Kidney epithelial cell (primary cell): ENCODE measurements around the gene PMVK. TPM values are rescaled to one million over a fixed set of nuclear protein-coding genes. Genes with fewer than 3 reads are reported as not detected.

Experiments
- DNase-seq: peaks from one replicate; pipeline ENCODE4 v3.0.0-alpha.2; 2010; ENCODE audit warnings: low read depth
- H3K27me3 ChIP-seq: 2 replicates; pipeline ENCODE4 v1.6.0; 2011; ENCODE audit warnings: low read length; ENCODE audit not compliant: control insufficient read depth, insufficient read depth
- H3K36me3 ChIP-seq: 2 replicates; pipeline ENCODE4 v1.5.1; 2011; ENCODE audit warnings: low read length; ENCODE audit not compliant: control insufficient read depth, insufficient read depth
- H3K4me3 ChIP-seq: 2 replicates; pipeline ENCODE4 v1.5.1; 2011; ENCODE audit warnings: low read depth, mild to moderate bottlenecking, control low read depth, low read length
- CTCF ChIP-seq: IDR thresholded peaks from 2 replicates; pipeline ENCODE4 v1.5.1; 2011; ENCODE audit warnings: mild to moderate bottlenecking, moderate library complexity, low read length, control low read depth, inconsistent platforms; ENCODE audit not compliant: insufficient read depth, poor library complexity, severe bottlenecking
- total RNA-seq: library from RNA; depleted of rRNA; stranded (reverse); fragments of >200 nt; gene quantifications from 2 replicates; pipeline ENCODE4 v1.2.3, GENCODE V29; 2015

The PMVK gene
- total RNA-seq, 1 donor from 2014 or later = 13.6 TPM

GRCh38 chr1:154968731-154969130 is 32.2 kb upstream of the PMVK start:
- peak overlapping the region; percentile 50 for H3K4me3 ChIP-seq
- no peak for DNase-seq
- TF ChIP-seq CTCF = no peak
- H3K36me3 ChIP-seq = peaks cover 7% of the 10 kb centered on the region
- no peaks in the 10 kb centered on the region for H3K27me3 ChIP-seq

- Histone ChIP-seq H3K36me3 (peaks cover 7% of the 10 kb centered on the region), H3K27me3 (no peaks in the 10 kb centered on the region), H3K4me3 (no peak overlapping the region)
- TF ChIP-seq CTCF = no peak
- no peak for DNase-seq
Observed at GRCh38 chr1:154967331-154967950, 30.9 kb upstream of the PMVK start.

GRCh38 chr1:154966111-154966510 is 29.6 kb upstream of the PMVK start:
- no peaks in the 10 kb centered on the region for H3K27me3 ChIP-seq
- H3K36me3 ChIP-seq = peaks cover 7% of the 10 kb centered on the region
- TF ChIP-seq CTCF = no peak
- no peak overlapping the region for H3K4me3 ChIP-seq
- DNase-seq = no peak

- H3K27me3 ChIP-seq = no peaks in the 10 kb centered on the region
- no peak for TF ChIP-seq CTCF
- H3K4me3 ChIP-seq = no peak overlapping the region
- DNase-seq = no peak
- H3K36me3 ChIP-seq = peaks cover 8% of the 10 kb centered on the region
Observed at GRCh38 chr1:154964359-154964758, 27.8 kb upstream of the PMVK start.

- DNase-seq = no peak
- TF ChIP-seq CTCF = no peak
- no peaks in the 10 kb centered on the region for H3K27me3 ChIP-seq
- peaks cover 8% of the 10 kb centered on the region for H3K36me3 ChIP-seq
- no peak overlapping the region for H3K4me3 ChIP-seq
Observed at GRCh38 chr1:154963643-154964042, 27.1 kb upstream of the PMVK start.

- H3K4me3 ChIP-seq = no peak overlapping the region
- TF ChIP-seq CTCF = no peak
Observed at GRCh38 chr1:154962795-154963330, 26.3 kb upstream of the PMVK start.

More at GRCh38 chr1:154962795-154963330, 26.3 kb upstream of the PMVK start:
- no peak for DNase-seq
- Histone ChIP-seq H3K36me3 (peaks cover 7% of the 10 kb centered on the region), H3K27me3 (no peaks in the 10 kb centered on the region)
